B cell (primary cell): Measurements from ENCODE around the gene SSBP2.

Source experiments
- EZH2 ChIP-seq: IDR thresholded peaks from 2 replicates; pipeline ENCODE4 v1.6.1; 2012; ENCODE audit warnings: borderline replicate concordance, low read depth, mild to moderate bottlenecking, moderate library complexity, low read length; ENCODE audit not compliant: insufficient read depth, poor library complexity, severe bottlenecking
- TF ChIP-seq, protein P1 (sequence below): fragments of 200-600 bp; IDR thresholded peaks from one replicate; pipeline ENCODE4 v1.8.0; 2022; ENCODE audit warnings: antibody characterized with exemption, mild to moderate bottlenecking

DNA sequence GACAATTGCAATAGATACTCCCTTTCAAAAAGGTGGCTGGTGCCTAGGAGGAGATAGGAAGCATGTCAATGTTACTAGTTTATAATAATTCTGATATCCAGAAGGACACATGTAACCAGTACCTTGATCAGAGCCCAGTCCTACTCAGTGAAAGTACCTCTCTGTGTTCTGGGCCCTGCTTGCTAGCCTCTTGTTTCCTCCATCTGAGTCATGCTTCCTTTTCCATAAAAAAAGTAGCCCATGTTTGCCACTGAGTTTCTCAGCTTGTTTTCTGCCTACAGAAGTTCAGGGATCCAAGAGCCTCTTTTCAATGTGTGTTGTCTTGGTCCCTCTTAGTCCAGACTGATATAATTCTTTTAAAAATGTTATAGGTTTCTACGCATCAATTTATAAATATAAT lies 149.0 kb downstream of the SSBP2 start:
- TF ChIP-seq, protein P1, sequence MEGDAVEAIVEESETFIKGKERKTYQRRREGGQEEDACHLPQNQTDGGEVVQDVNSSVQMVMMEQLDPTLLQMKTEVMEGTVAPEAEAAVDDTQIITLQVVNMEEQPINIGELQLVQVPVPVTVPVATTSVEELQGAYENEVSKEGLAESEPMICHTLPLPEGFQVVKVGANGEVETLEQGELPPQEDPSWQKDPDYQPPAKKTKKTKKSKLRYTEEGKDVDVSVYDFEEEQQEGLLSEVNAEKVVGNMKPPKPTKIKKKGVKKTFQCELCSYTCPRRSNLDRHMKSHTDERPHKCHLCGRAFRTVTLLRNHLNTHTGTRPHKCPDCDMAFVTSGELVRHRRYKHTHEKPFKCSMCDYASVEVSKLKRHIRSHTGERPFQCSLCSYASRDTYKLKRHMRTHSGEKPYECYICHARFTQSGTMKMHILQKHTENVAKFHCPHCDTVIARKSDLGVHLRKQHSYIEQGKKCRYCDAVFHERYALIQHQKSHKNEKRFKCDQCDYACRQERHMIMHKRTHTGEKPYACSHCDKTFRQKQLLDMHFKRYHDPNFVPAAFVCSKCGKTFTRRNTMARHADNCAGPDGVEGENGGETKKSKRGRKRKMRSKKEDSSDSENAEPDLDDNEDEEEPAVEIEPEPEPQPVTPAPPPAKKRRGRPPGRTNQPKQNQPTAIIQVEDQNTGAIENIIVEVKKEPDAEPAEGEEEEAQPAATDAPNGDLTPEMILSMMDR: no peak
- TF ChIP-seq EZH2: no peak
